ENCODE data around the gene ERP44.
"Not testable (repeated sequence)": the region's sequence is repeated elsewhere in the genome, so short reads cannot be mapped to it uniquely, and the experiment has no call there.

Gene ERP44

DNA sequence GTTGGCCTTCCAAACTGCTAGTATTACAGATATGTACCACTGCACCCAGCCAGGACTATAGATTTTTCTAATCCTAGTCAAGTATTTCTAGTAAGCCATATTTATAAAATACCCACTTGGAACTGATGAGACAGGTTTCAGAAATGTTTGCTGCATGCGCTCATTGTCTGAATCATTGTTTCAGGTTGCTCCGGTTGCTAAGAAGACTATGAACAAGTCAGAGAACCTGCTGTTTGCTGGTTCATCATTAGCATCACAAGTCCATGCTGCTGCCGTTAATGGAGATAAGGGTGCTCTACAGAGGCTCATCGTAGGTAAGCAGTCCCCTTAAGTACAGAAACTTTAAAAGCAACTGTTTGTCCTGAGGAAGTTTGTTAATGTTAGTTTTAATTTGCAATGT is 5.5 kb upstream of the ERP44 start:
- H3K9me3 ChIP-seq (ENCODE audit: control insufficient read depth, low read length), result no peaks in the 10 kb centered on the region
- H3K4me1 ChIP-seq (ENCODE audit: control insufficient read depth, insufficient read depth, low read length, poor library complexity, severe bottlenecking), result peaks cover 6% of the 10 kb centered on the region
- H3K27ac ChIP-seq (ENCODE audit: insufficient read depth, low read length, poor library complexity, severe bottlenecking), result no peak overlapping the region
- H3K4me3 ChIP-seq (ENCODE audit: insufficient read depth, low read depth, low read length, poor library complexity, severe bottlenecking), result no peak overlapping the region
- no peak for DNase-seq
- H3K27me3 ChIP-seq (replicated peaks; ENCODE audit: control insufficient read depth, insufficient read depth, low read length, poor library complexity, severe bottlenecking), result no peaks in the 10 kb centered on the region
- H3K36me3 ChIP-seq (ENCODE audit: control insufficient read depth, insufficient read depth, low read length), result peaks cover 32% of the 10 kb centered on the region

DNA sequence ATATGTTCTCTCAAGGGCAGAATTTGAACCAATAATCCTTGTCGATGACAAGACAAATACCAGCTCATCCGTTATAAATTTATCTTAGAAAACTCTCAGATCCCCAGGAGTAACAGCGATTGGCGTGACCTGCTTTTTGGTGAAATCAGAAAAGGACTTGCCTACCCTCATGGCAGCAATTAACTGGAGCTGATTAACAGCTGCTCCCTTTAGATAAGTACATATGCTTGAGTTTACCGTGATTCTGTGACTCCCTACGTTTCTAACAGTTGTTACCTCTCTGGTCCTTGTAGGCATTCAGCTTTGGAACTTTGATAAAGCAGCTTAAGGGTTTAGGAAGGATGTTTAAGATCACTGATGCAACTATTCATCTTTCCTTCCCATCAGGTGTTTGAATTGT is 2.8 kb upstream of the ERP44 start:
- H3K27ac ChIP-seq (ENCODE audit: insufficient read depth, low read length, poor library complexity, severe bottlenecking), result no peak overlapping the region
- H3K4me1 ChIP-seq (ENCODE audit: control insufficient read depth, insufficient read depth, low read length, poor library complexity, severe bottlenecking), result peaks cover 15% of the 10 kb centered on the region
- H3K4me3 ChIP-seq (ENCODE audit: insufficient read depth, low read depth, low read length, poor library complexity, severe bottlenecking), result no peak overlapping the region
- no peaks in the 10 kb centered on the region for H3K9me3 ChIP-seq (ENCODE audit: control insufficient read depth, low read length)
- no peaks in the 10 kb centered on the region for H3K27me3 ChIP-seq (replicated peaks; ENCODE audit: control insufficient read depth, insufficient read depth, low read length, poor library complexity, severe bottlenecking)
- H3K36me3 ChIP-seq (ENCODE audit: control insufficient read depth, insufficient read depth, low read length), result peaks cover 14% of the 10 kb centered on the region
- DNase-seq, result no peak

GRCh38 chr9:100100146-100100667 is 1.4 kb upstream of the ERP44 start:
- Histone ChIP-seq H3K36me3 (ENCODE audit: control insufficient read depth, insufficient read depth, low read length) (peaks cover 6% of the 10 kb centered on the region), H3K9me3 (ENCODE audit: control insufficient read depth, low read length) (no peaks in the 10 kb centered on the region), H3K4me3 (ENCODE audit: insufficient read depth, low read depth, low read length, poor library complexity, severe bottlenecking) (peak overlapping the region; percentile 79), H3K27ac (ENCODE audit: insufficient read depth, low read length, poor library complexity, severe bottlenecking) (peak overlapping the region; percentile 78), H3K27me3 (replicated peaks; ENCODE audit: control insufficient read depth, insufficient read depth, low read length, poor library complexity, severe bottlenecking) (no peaks in the 10 kb centered on the region), H3K4me1 (ENCODE audit: control insufficient read depth, insufficient read depth, low read length, poor library complexity, severe bottlenecking) (peaks cover 15% of the 10 kb centered on the region)
- DNase-seq, result no peak

DNA sequence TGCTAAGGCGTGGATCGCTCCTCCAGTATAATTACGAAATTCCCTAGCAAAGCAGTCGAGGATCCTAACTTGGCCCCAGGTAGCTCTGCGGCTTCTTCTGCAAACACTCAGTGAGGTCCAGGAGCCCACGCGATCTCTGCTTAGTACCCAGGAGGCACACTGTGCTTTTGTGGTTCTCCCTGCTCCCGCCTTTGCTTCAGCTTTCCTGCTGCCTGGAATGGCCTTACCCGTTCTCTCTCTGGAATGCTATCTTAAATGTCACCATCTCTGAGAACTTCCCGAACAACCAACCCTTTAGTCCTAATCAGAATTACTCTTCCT is 882 bp upstream of the ERP44 start:
- H3K27me3 ChIP-seq (replicated peaks; ENCODE audit: control insufficient read depth, insufficient read depth, low read length, poor library complexity, severe bottlenecking), result no peaks in the 10 kb centered on the region
- H3K9me3 ChIP-seq (ENCODE audit: control insufficient read depth, low read length), result no peaks in the 10 kb centered on the region
- H3K4me1 ChIP-seq (ENCODE audit: control insufficient read depth, insufficient read depth, low read length, poor library complexity, severe bottlenecking), result peaks cover 15% of the 10 kb centered on the region
- DNase-seq, result no peak
- H3K27ac ChIP-seq (ENCODE audit: insufficient read depth, low read length, poor library complexity, severe bottlenecking), result peak overlapping the region; percentile 78
- H3K4me3 ChIP-seq (ENCODE audit: insufficient read depth, low read depth, low read length, poor library complexity, severe bottlenecking), result peak overlapping the region; percentile 79
- peaks cover 6% of the 10 kb centered on the region for H3K36me3 ChIP-seq (ENCODE audit: control insufficient read depth, insufficient read depth, low read length)

DNA sequence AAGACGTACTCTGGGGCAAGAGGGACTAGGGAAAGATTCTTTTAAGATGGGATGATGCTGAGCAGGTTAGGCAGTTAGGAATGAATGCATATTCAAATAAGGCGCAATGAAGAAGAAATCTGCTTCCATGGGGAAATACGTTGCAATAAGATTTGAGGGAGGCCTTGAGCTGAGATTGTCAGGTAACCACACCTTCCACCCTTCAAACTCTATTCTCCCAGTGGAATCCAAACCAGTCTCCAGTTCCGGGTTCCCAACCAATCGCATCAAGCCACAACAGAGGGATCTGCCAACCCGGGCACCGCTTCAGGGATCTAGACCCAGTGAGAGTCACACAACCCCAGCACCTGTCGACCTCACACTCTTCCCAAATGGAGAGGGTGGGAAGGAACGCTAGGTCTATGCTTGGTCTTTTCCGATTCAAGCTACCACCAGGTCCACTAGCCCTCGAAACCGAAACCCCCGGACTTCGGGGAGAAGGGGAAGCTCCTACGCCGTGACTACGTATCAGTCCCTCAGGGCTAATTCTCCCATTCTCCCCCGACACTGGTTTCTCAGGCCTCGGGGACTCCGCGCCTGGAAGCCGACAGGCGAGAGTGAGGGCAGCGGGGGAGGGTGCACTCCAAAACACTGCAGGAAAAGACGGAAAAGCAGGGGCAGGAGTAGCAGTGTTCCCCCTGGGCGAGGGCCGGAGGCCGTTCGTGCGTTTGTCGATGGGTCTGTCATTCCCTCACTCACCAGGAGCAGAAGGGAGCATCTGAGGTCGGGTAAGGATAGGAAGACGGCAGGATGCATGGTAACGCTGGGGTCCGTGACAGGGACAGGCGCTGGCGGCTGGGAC is 534 bp downstream of the ERP44 start:
- Histone ChIP-seq H3K4me3 (ENCODE audit: insufficient read depth, low read depth, low read length, poor library complexity, severe bottlenecking) (peak overlapping the region; percentile 79), H3K27ac (ENCODE audit: insufficient read depth, low read length, poor library complexity, severe bottlenecking) (peak overlapping the region; percentile 78), H3K4me1 (ENCODE audit: control insufficient read depth, insufficient read depth, low read length, poor library complexity, severe bottlenecking) (peaks cover 16% of the 10 kb centered on the region), H3K36me3 (ENCODE audit: control insufficient read depth, insufficient read depth, low read length) (no peaks in the 10 kb centered on the region), H3K27me3 (replicated peaks; ENCODE audit: control insufficient read depth, insufficient read depth, low read length, poor library complexity, severe bottlenecking) (no peaks in the 10 kb centered on the region), H3K9me3 (ENCODE audit: control insufficient read depth, low read length) (no peaks in the 10 kb centered on the region)
- DNase-seq, result peak; percentile 12 to 50 (median 16)

GRCh38 chr9:100096378-100096916 is 2.4 kb downstream of the ERP44 start:
- Histone ChIP-seq H3K36me3 (ENCODE audit: control insufficient read depth, insufficient read depth, low read length) (no peaks in the 10 kb centered on the region), H3K4me1 (ENCODE audit: control insufficient read depth, insufficient read depth, low read length, poor library complexity, severe bottlenecking) (peaks cover 18% of the 10 kb centered on the region), H3K27me3 (replicated peaks; ENCODE audit: control insufficient read depth, insufficient read depth, low read length, poor library complexity, severe bottlenecking) (no peaks in the 10 kb centered on the region), H3K27ac (ENCODE audit: insufficient read depth, low read length, poor library complexity, severe bottlenecking) (no peak overlapping the region), H3K4me3 (ENCODE audit: insufficient read depth, low read depth, low read length, poor library complexity, severe bottlenecking) (no peak overlapping the region), H3K9me3 (ENCODE audit: control insufficient read depth, low read length) (no peaks in the 10 kb centered on the region)
- no peak for DNase-seq

DNA sequence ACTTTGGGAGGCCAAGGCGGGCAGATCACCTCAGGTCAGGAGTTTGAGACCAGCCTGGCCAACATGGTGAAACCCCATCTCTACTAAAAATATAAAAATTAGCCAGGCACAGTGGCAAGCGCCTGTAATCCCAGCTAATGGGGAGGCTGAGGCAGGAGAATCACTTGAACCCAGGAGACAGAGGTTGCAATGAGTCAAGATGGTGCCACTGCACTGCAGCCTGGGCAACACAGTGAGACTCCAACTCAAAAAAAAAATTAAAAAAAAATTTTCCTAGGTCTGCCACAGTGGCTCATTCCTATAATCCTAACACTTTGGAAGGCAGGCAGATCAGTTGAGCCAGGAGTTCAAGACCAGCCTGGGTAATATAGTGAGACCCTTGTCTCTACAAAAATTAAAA is 4.4 kb downstream of the ERP44 start:
- DNase-seq; H3K27ac ChIP-seq (ENCODE audit: insufficient read depth, low read length, poor library complexity, severe bottlenecking); H3K36me3 ChIP-seq (ENCODE audit: control insufficient read depth, insufficient read depth, low read length); H3K4me3 ChIP-seq (ENCODE audit: insufficient read depth, low read depth, low read length, poor library complexity, severe bottlenecking); H3K9me3 ChIP-seq (ENCODE audit: control insufficient read depth, low read length); H3K27me3 ChIP-seq (replicated peaks; ENCODE audit: control insufficient read depth, insufficient read depth, low read length, poor library complexity, severe bottlenecking): not testable (repeated sequence)
- H3K4me1 ChIP-seq (ENCODE audit: control insufficient read depth, insufficient read depth, low read length, poor library complexity, severe bottlenecking), result peaks cover 11% of the 10 kb centered on the region

- no peak for DNase-seq
- Histone ChIP-seq H3K27ac (ENCODE audit: insufficient read depth, low read length, poor library complexity, severe bottlenecking) (no peak overlapping the region), H3K4me1 (ENCODE audit: control insufficient read depth, insufficient read depth, low read length, poor library complexity, severe bottlenecking) (peaks cover 13% of the 10 kb centered on the region), H3K36me3 (ENCODE audit: control insufficient read depth, insufficient read depth, low read length) (no peaks in the 10 kb centered on the region), H3K27me3 (replicated peaks; ENCODE audit: control insufficient read depth, insufficient read depth, low read length, poor library complexity, severe bottlenecking) (no peaks in the 10 kb centered on the region), H3K9me3 (ENCODE audit: control insufficient read depth, low read length) (no peaks in the 10 kb centered on the region), H3K4me3 (ENCODE audit: insufficient read depth, low read depth, low read length, poor library complexity, severe bottlenecking) (no peak overlapping the region)
Observed at GRCh38 chr9:100092066-100092465, 6.7 kb downstream of the ERP44 start.

- Histone ChIP-seq H3K27me3 (replicated peaks; ENCODE audit: control insufficient read depth, insufficient read depth, low read length, poor library complexity, severe bottlenecking) (no peaks in the 10 kb centered on the region), H3K9me3 (ENCODE audit: control insufficient read depth, low read length) (no peaks in the 10 kb centered on the region), H3K4me1 (ENCODE audit: control insufficient read depth, insufficient read depth, low read length, poor library complexity, severe bottlenecking) (peaks cover 13% of the 10 kb centered on the region), H3K4me3 (ENCODE audit: insufficient read depth, low read depth, low read length, poor library complexity, severe bottlenecking) (no peak overlapping the region), H3K36me3 (ENCODE audit: control insufficient read depth, insufficient read depth, low read length) (no peaks in the 10 kb centered on the region), H3K27ac (ENCODE audit: insufficient read depth, low read length, poor library complexity, severe bottlenecking) (no peak overlapping the region)
- no peak for DNase-seq
Observed at GRCh38 chr9:100091650-100092049, 7.2 kb downstream of the ERP44 start.

- Histone ChIP-seq H3K27ac (ENCODE audit: insufficient read depth, low read length, poor library complexity, severe bottlenecking) (no peak overlapping the region), H3K4me3 (ENCODE audit: insufficient read depth, low read depth, low read length, poor library complexity, severe bottlenecking) (no peak overlapping the region), H3K36me3 (ENCODE audit: control insufficient read depth, insufficient read depth, low read length) (no peaks in the 10 kb centered on the region), H3K4me1 (ENCODE audit: control insufficient read depth, insufficient read depth, low read length, poor library complexity, severe bottlenecking) (peaks cover 13% of the 10 kb centered on the region), H3K27me3 (replicated peaks; ENCODE audit: control insufficient read depth, insufficient read depth, low read length, poor library complexity, severe bottlenecking) (no peaks in the 10 kb centered on the region), H3K9me3 (ENCODE audit: control insufficient read depth, low read length) (no peaks in the 10 kb centered on the region)
- no peak for DNase-seq
Observed at GRCh38 chr9:100090880-100091279, 7.9 kb downstream of the ERP44 start.

Data from effector memory CD4-positive, alpha-beta T cell (primary cell).